Measurements from ENCODE around the gene C2CD4C.

Gene C2CD4C

DNA sequence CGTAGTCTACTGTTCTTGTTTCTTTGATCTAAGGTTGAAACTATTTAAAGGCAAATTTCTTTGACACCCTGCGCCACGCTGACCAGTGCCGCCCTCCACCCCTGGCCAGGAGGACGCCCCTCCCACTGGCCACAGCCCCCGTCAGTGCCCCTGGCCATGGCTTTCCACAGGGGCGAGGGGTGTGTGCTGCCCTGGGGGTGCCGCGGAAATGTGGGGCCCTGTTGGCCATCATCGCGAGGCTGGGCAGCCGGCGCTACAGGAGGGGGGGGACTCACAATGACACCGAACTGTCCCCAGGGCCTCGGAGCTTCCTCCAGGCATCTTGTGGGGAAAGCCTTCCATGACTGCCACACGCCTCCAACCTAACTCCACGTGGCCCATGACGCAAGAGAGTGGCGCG lies 41.0 kb upstream of the C2CD4C start:
- Histone ChIP-seq H2AFZ (ENCODE audit: low read depth, low read length) (no peak overlapping the region), H3K9ac (ENCODE audit: low read length) (no peak overlapping the region), H3K9me3 (ENCODE audit: insufficient read depth, low read length) (peaks cover 9% of the 10 kb centered on the region), H3K4me1 (ENCODE audit: low read length) (no peaks in the 10 kb centered on the region), H3K36me3 (replicated peaks; ENCODE audit: low read depth, low read length) (no peaks in the 10 kb centered on the region), H3K27me3 (ENCODE audit: low read depth, low read length) (no peaks in the 10 kb centered on the region), H4K20me1 (ENCODE audit: insufficient read depth, low read length) (no peaks in the 10 kb centered on the region), H3K4me2 (ENCODE audit: low read length) (no peak overlapping the region), H3K27ac (ENCODE audit: low read length) (no peak overlapping the region), H3K79me2 (ENCODE audit: low read length) (no peaks in the 10 kb centered on the region), H3K4me3 (ENCODE audit: low read length) (no peak overlapping the region)
- TF ChIP-seq CTCF (IDR thresholded peaks at IDR 0.05; ENCODE audit: low read depth, low read length) (no peak), EZH2phosphoT487 (IDR thresholded peaks at IDR 0.05; ENCODE audit: low read depth) (no peak)

GRCh38 chr19:447816-448560 lies 39.0 kb upstream of the C2CD4C start:
- no peaks in the 10 kb centered on the region for H3K36me3 ChIP-seq (replicated peaks; ENCODE audit: low read depth, low read length)
- H3K79me2 ChIP-seq (ENCODE audit: low read length), result no peaks in the 10 kb centered on the region
- H3K9ac ChIP-seq (ENCODE audit: low read length), result no peak overlapping the region
- peaks cover 9% of the 10 kb centered on the region for H3K9me3 ChIP-seq (ENCODE audit: insufficient read depth, low read length)
- H3K27ac ChIP-seq (ENCODE audit: low read length), result no peak overlapping the region
- H4K20me1 ChIP-seq (ENCODE audit: insufficient read depth, low read length), result no peaks in the 10 kb centered on the region
- no peaks in the 10 kb centered on the region for H3K27me3 ChIP-seq (ENCODE audit: low read depth, low read length)
- no peaks in the 10 kb centered on the region for H3K4me1 ChIP-seq (ENCODE audit: low read length)
- no peak overlapping the region for H2AFZ ChIP-seq (ENCODE audit: low read depth, low read length)
- TF ChIP-seq EZH2phosphoT487 (IDR thresholded peaks at IDR 0.05; ENCODE audit: low read depth) (no peak), CTCF (IDR thresholded peaks at IDR 0.05; ENCODE audit: low read depth, low read length) (no peak)
- no peak overlapping the region for H3K4me2 ChIP-seq (ENCODE audit: low read length)
- no peak overlapping the region for H3K4me3 ChIP-seq (ENCODE audit: low read length)

- Histone ChIP-seq H3K36me3 (replicated peaks; ENCODE audit: low read depth, low read length) (no peaks in the 10 kb centered on the region), H3K27me3 (ENCODE audit: low read depth, low read length) (no peaks in the 10 kb centered on the region), H3K4me2 (ENCODE audit: low read length) (no peak overlapping the region), H3K4me1 (ENCODE audit: low read length) (no peaks in the 10 kb centered on the region), H3K9me3 (ENCODE audit: insufficient read depth, low read length) (peaks cover 9% of the 10 kb centered on the region), H3K9ac (ENCODE audit: low read length) (no peak overlapping the region), H3K4me3 (ENCODE audit: low read length) (no peak overlapping the region), H2AFZ (ENCODE audit: low read depth, low read length) (no peak overlapping the region), H3K79me2 (ENCODE audit: low read length) (no peaks in the 10 kb centered on the region), H4K20me1 (ENCODE audit: insufficient read depth, low read length) (no peaks in the 10 kb centered on the region), H3K27ac (ENCODE audit: low read length) (no peak overlapping the region)
- TF ChIP-seq CTCF (IDR thresholded peaks at IDR 0.05; ENCODE audit: low read depth, low read length) (no peak), EZH2phosphoT487 (IDR thresholded peaks at IDR 0.05; ENCODE audit: low read depth) (no peak)
These were observed 38.1 kb upstream of the C2CD4C start for GRCh38 chr19:447064-447426.

GRCh38 chr19:444677-445210 lies 35.8 kb upstream of the C2CD4C start:
- TF ChIP-seq CTCF (IDR thresholded peaks at IDR 0.05; ENCODE audit: low read depth, low read length) (no peak), EZH2phosphoT487 (IDR thresholded peaks at IDR 0.05; ENCODE audit: low read depth) (no peak)
- no peak overlapping the region for H2AFZ ChIP-seq (ENCODE audit: low read depth, low read length)
- H3K79me2 ChIP-seq (ENCODE audit: low read length), result no peaks in the 10 kb centered on the region
- H3K4me2 ChIP-seq (ENCODE audit: low read length), result no peak overlapping the region
- no peak overlapping the region for H3K4me3 ChIP-seq (ENCODE audit: low read length)
- 0 out of 2 replicates have a peak, but pooled peaks cover 4% of the 10 kb centered on the region for H3K9me3 ChIP-seq (ENCODE audit: insufficient read depth, low read length)
- no peaks in the 10 kb centered on the region for H4K20me1 ChIP-seq (ENCODE audit: insufficient read depth, low read length)
- no peaks in the 10 kb centered on the region for H3K27me3 ChIP-seq (ENCODE audit: low read depth, low read length)
- H3K4me1 ChIP-seq (ENCODE audit: low read length), result no peaks in the 10 kb centered on the region
- no peak overlapping the region for H3K27ac ChIP-seq (ENCODE audit: low read length)
- no peak overlapping the region for H3K9ac ChIP-seq (ENCODE audit: low read length)
- no peaks in the 10 kb centered on the region for H3K36me3 ChIP-seq (replicated peaks; ENCODE audit: low read depth, low read length)

All from OCI-LY3 (cell line).